ENCODE results near the gene RNF32.
"Not testable (repeated sequence)": the region's sequence is repeated elsewhere in the genome, so short reads cannot be mapped to it uniquely, and the experiment has no call there.

RNF32 gene

GRCh38 chr7:156642306-156643045 lies 1.9 kb downstream of the RNF32 start:
- no peak for DNase-seq

DNA sequence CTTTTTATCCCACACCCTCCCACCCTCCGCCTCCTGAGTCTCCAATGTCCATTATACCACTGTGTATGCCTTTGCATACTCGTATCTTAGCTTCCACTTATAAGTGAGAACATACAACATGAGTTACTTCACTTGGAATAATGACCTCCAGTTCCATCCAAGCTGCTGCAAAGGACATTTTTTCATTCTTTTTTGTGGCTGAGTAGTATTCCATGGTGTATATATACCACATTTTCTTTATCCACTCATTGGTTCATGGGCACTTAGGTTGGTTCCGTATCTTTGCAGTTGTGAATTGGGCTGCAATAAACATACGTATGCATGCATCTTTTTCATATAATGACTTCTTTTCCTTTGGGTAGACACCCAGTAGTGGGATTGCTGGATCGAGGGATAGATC lies 6.8 kb downstream of the RNF32 start:
- not testable (repeated sequence) for DNase-seq

- no peak for DNase-seq
Observed at GRCh38 chr7:156650042-156650441, 9.5 kb downstream of the RNF32 start.

DNA sequence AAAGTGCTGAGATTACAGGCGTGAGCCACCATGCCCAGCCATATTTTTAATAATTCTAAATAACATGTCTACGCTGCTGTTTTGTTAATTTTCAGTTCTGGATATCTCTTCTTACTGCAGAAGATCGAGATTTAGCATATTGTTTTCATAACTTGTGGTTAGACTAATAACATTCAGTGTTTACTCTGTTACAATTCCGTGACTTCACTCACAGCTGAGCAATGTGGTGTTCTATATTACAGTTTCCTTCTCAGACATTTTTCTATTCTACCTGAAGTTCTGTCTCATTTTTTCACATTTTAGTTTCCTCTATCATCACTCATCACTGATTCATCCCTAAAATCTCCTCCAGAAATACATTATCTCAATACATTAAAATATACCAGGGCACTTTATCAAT lies 10.9 kb downstream of the RNF32 start:
- DNase-seq = no peak

DNA sequence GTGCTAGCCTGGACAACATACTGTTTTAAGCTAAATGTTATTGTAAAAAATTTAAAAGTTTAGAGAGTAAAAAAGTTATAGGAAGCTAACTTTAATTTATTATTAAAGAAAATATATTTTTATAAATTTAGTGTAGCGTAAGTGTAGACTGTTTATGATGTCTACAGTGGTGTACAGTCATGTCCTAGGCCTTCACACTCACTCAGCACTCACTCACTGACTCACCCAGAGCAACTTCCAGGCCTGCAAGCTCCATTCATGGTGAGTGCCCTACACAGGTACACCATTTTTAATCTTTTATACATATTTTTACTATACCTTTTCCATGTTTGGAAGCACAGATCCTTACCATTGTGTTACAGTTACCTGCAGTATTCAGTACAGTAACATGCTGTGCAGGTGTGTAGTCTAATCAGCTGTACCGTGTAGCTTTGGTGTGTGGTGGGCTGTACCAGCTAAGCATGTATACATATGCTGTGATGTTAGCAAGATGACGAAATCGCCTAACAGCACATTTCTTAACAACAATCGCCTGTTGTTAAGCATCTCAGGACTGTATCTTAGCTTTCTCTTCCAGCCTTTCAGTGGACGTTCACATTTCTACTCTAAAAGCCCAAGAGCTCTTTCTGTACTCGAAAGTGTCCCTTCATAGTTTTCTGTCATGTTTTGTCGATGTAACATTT lies 12.5 kb downstream of the RNF32 start:
- no peak for DNase-seq

GRCh38 chr7:156654511-156655234 lies 14.1 kb downstream of the RNF32 start:
- DNase-seq = no peak

- DNase-seq = no peak
Observed at GRCh38 chr7:156655251-156655650, 14.7 kb downstream of the RNF32 start.

DNA sequence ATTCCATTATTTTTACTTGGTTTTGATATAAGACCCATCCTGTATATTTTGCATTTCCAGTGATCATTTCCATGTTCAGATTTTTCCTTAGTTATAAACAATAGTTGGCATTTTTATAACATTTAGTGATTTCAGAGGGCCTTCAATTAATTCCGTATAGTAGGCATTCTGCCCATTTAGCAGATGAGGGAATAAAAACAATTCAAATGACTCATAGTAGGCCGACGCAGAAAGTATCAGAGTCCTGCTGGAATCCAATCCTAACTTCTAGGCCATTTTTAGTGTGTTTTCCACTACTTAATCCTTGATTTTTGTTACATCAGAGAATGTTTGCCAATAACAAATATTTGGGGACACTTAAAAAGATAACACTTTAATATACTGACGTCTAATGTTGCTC lies 15.4 kb downstream of the RNF32 start:
- no peak for DNase-seq

- DNase-seq = no peak
Observed at GRCh38 chr7:156656598-156656997, 16.0 kb downstream of the RNF32 start.

DNA sequence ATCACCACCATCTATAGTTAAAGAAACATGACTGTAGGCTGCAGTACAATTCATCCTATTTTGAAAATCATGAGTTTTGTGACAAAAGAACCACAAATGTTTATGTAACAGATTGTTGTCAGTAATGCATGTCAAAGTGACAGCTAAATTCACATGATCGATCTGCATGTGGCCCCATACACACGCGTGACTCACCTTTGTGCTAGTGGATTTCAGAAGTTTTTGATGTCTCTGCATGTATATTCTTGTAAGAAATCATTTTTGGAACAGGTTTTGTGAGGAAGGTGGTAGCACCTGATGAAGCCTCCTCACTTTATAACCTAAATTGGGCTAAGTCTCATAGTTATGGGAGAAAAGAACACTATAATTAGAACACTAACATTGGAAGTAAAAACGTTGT lies 17.1 kb downstream of the RNF32 start:
- DNase-seq = no peak

DNA sequence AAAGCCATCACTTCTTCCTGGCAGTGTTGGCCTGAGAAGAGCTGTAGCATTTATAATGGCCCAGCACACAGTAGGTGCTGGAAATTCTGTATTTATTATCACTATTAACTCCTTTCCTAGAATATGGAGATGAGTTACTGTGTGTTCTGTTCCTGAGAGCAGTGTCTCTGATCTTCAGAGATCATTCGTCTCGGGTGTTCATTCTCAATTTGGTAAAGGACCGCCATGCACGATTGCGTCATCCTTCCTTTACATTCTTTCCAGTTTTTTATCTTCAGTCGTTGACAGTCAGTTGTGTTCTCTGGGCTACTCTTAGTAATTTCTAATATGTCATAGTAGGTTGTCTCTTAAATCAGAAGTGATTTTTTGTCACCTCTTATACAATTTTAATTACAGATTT lies 18.6 kb downstream of the RNF32 start:
- DNase-seq = no peak

GRCh38 chr7:156659961-156660360 lies 19.4 kb downstream of the RNF32 start:
- DNase-seq = no peak

DNA sequence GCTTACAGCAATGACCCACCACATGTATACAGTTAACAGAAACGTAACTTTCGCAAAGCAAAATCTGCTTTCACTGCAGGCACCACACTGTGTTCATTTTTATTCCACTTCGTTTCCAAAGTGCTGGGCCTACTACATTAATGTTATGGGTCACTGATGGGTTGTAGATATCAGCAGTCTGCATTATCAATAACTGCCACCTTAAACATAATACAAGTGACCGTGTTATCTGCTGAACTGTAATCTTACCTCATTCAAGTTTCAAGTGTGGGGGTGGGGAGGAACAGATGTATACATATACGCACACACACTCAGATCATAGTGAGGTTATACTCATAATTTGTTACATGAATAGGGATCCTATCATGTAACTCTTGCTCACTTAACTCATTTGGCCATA lies 21.1 kb downstream of the RNF32 start:
- no peak for DNase-seq

- DNase-seq = no peak
Observed at GRCh38 chr7:156662277-156662676, 21.7 kb downstream of the RNF32 start.

DNA sequence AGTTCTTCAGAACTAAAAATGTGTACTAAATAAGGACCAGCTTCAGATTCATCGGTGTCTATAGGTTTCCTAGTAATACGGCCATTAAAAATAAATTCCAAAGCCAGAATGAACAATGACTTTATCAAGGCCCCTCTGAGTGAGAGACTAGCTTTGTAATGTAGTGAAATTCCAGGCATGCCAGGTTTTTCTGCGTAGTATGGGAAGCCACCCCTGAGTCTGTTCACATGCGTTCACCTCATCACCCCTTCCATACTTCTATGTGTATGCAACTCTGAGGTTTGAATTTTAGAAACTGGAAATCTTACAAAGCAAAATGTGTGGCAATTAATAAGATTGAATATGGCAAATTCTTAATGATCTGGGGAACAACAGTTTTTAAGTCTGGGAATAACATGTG lies 24.5 kb downstream of the RNF32 start:
- DNase-seq = no peak

DNA sequence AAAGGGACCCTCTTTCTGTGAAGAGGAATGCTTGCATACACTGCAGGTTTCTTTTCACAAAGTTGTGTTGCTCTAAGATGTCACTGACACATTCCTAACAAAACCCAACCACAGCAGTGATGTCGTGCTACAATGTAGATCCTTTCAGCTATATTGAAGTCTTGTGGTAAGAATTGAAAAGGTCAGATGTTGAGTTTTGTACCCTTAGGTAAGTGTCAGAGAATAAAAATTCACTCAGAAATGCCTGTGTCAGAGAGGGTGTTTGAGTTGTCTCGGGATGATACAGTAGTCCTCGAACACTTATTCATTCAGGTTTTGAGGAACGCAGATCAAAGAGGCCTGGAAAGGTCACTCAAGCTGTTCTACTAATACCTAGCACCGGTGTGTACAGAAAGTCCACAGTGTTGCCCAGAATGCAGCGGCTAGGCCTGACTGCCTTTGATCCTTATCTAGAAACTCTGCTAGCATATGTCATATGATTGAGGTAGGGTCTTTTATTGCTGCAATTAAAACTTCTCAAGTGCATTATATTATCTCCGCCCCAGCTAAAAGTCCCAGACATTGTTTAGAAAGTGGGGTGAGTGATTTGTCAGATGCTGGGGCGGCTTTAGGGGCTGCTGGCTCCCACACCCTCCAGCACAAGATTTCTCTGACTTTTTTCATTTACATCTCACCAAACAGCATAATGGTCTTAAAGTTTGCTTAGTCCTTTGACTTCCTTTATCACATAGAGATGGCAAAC lies 26.0 kb downstream of the RNF32 start:
- DNase-seq = no peak

GRCh38 chr7:156667110-156667426 lies 26.5 kb downstream of the RNF32 start:
- peak; percentile 66 for DNase-seq

DNA sequence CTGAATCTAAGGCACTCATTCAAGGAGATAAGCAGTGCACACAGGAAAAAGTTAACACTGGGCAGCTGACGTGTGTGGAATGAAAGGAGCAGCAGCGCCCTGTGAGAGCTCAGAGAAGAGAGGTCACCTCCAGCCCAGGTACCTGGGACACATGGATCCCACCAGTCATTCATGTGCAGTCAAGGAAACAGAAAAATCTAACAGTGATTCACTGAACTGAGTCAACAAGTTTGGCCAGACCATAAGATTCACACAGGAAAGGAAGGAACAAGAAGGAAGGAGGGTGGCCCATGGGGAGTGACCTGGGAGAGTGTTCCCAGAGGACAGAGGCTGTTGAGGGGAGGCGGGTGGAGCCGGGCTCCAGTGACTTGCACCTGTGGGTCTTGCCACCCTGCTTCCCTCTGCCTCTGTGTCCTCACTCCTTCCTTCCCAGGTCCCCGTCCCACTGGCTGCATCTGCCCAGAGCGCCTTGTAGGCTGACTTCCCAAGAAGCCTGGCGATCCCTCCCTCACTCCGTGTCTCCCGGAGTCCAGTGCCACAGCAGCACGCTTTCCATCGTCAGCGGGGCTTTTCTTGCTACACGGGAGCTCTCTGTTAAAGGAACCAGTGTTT lies 27.7 kb downstream of the RNF32 start:
- no peak for DNase-seq

- DNase-seq = no peak
Observed at GRCh38 chr7:156669035-156669828, 28.7 kb downstream of the RNF32 start.

GRCh38 chr7:156673454-156673853 lies 32.9 kb downstream of the RNF32 start:
- no peak for DNase-seq

DNA sequence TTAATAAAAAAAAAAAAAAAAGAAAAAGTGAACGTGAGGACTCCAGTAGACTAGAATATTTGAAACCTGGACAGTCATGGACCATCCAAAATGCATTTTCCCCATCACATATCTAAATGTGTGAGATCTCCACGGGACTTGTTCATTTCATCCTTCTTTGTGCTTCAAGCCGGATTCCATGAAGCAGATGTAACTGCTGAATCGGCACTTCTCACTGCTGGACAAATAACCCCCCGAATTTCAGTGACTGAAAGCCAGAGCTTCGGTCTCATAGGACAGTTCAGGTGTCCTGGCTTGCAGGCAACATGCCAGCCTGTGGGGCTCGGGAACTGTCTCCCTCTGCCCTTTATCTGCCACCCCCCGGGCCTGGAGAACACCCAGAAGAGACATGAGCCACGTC lies 33.3 kb downstream of the RNF32 start:
- no peak for DNase-seq

- DNase-seq = no peak
Observed at GRCh38 chr7:156675721-156676120, 35.1 kb downstream of the RNF32 start.
